Sciatic nerve (tissue), 2 donors: Measurements from ENCODE around the gene LSM4. TPM values are rescaled to one million over a fixed set of nuclear protein-coding genes. Genes with fewer than 3 reads are reported as not detected.
A peak's percentile ranks its signal among the peaks of the same experiment; 100 is the strongest.
"Not testable (repeated sequence)": the region's sequence is repeated elsewhere in the genome, so short reads cannot be mapped to it uniquely, and the experiment has no call there.

Experiments used
- ATAC-seq: fragments of 200-7000 bp; cut with Tn5 transposase; one replicate; pipeline ENCODE4 v1.9.1; 2020; ENCODE audit warnings: mild to moderate bottlenecking, moderate library complexity
- DNase-seq: peaks from one replicate; pipeline ENCODE4 v3.0.0-alpha.2; 2020; ENCODE audit warnings: low spot score
- intact Hi-C: fragments of 100-400 bp; cut with DNase I; formaldehyde crosslinking; loops from one replicate; pipeline ENCODE4 v1.14.2; 2022
- total RNA-seq: library from RNA; stranded (reverse); fragmentation: NEBNext Ultra II Directional; extraction: Animal tissue kit (Norgen Biotek cat#: 25700); gene quantifications from one replicate; pipeline ENCODE4 v1.2.1, GENCODE V29; 2021
- donor health status: DM: no; HTN: no; CAD: no.
- donor health status: DM: no; HTN: no; CAD: no.

LSM4 gene
- total RNA-seq, 1 donor from 2014 or later: 45.7 TPM

GRCh38 chr19:18344582-18344950 lies 21.7 kb upstream of the LSM4 start:
- DNase-seq (no peak), ATAC-seq (no peak)
- intact Hi-C loops: no loop called here

GRCh38 chr19:18342090-18342632 lies 19.3 kb upstream of the LSM4 start:
- DNase-seq (no peak), ATAC-seq (no peak)
- intact Hi-C loops: no loop called here

GRCh38 chr19:18340990-18341868 lies 18.4 kb upstream of the LSM4 start:
- ATAC-seq (peak; percentile 60), DNase-seq (peak; percentile 75)
- intact Hi-C loops: no loop called here

- ATAC-seq: peak; percentile 81
- intact Hi-C loops: no loop called here
- DNase-seq: peak; percentile 83
Measured at GRCh38 chr19:18340190-18340989, 17.5 kb upstream of the LSM4 start, which contains the start of gene PGPEP1. TSS of gene PGPEP1 (plus strand) at chr19:18340598. CDS start at chr19:18340682, 84 bp downstream.

- no peak for ATAC-seq
- intact Hi-C loops: loop anchor here (10.0 kb wide), 1 partner anchor 295 kb away; the partner anchor contains the start of gene KLHL26
- no peak for DNase-seq
Measured at GRCh38 chr19:18339723-18340122, 16.8 kb upstream of the LSM4 start.

- no peak for ATAC-seq
- intact Hi-C loops: loop anchor here (10.0 kb wide), 1 partner anchor 296 kb away; the partner anchor contains the start of gene KLHL26
Measured at GRCh38 chr19:18338541-18338940, 15.7 kb upstream of the LSM4 start.

GRCh38 chr19:18336121-18336520 lies 13.2 kb upstream of the LSM4 start:
- ATAC-seq: no peak
- no peak for DNase-seq
- intact Hi-C loops: loop anchor here (10.0 kb wide), 1 partner anchor 299 kb away; the partner anchor contains the start of gene KLHL26

More at GRCh38 chr19:18338541-18338940, 15.7 kb upstream of the LSM4 start:
- DNase-seq: no peak

- intact Hi-C loops: loop anchor here (10.0 kb wide), 1 partner anchor 301 kb away; the partner anchor contains the start of gene KLHL26
- DNase-seq (no peak), ATAC-seq (no peak)
Measured at GRCh38 chr19:18333680-18334079, 10.8 kb upstream of the LSM4 start.

GRCh38 chr19:18332917-18333530 lies 10.1 kb upstream of the LSM4 start:
- intact Hi-C loops: loop anchor here (10.0 kb wide), 1 partner anchor 302 kb away; the partner anchor contains the start of gene KLHL26
- DNase-seq (no peak), ATAC-seq (no peak)

- intact Hi-C loops: loop anchor here (10.0 kb wide), 1 partner anchor 304 kb away; the partner anchor contains the start of gene KLHL26
- ATAC-seq: no peak
- no peak for DNase-seq
Measured at GRCh38 chr19:18330868-18331267, 8.0 kb upstream of the LSM4 start.

- intact Hi-C loops: no loop called here
- ATAC-seq: no peak
Measured at GRCh38 chr19:18329035-18329376, 6.1 kb upstream of the LSM4 start.

GRCh38 chr19:18328340-18329034 lies 5.6 kb upstream of the LSM4 start:
- ATAC-seq: peak; percentile 98
- intact Hi-C loops: no loop called here
- DNase-seq: peak; percentile 95

More at GRCh38 chr19:18329035-18329376, 6.1 kb upstream of the LSM4 start:
- DNase-seq: peak; percentile 55

GRCh38 chr19:18326772-18327171 lies 3.9 kb upstream of the LSM4 start:
- DNase-seq (no peak), ATAC-seq (no peak)
- intact Hi-C loops: no loop called here

- not testable (repeated sequence) for ATAC-seq, DNase-seq
- intact Hi-C loops: loop anchor here (5.0 kb wide), 1 partner anchor 47 kb away; no protein-coding TSS in a partner anchor
Measured at GRCh38 chr19:18324373-18324731, 1.5 kb upstream of the LSM4 start.

GRCh38 chr19:18322318-18322758 lies 538 bp downstream of the LSM4 start:
- intact Hi-C loops: loop anchor here (5.0 kb wide), 1 partner anchor 45 kb away; no protein-coding TSS in a partner anchor
- DNase-seq (no peak), ATAC-seq (no peak)

- intact Hi-C loops: loop anchor here (5.0 kb wide), 1 partner anchor 44 kb away; no protein-coding TSS in a partner anchor
- ATAC-seq (no peak), DNase-seq (no peak)
Measured at GRCh38 chr19:18321734-18322102, 1.2 kb downstream of the LSM4 start.

- intact Hi-C loops: loop anchor here (5.0 kb wide), 1 partner anchor 44 kb away; no protein-coding TSS in a partner anchor
Measured at GRCh38 chr19:18320865-18321733, 1.8 kb downstream of the LSM4 start.

More at GRCh38 chr19:18320865-18321733, 1.8 kb downstream of the LSM4 start:
- ATAC-seq: no peak
- no peak for DNase-seq
